AG20443 (cell line): Measurements from ENCODE around the gene RHBDF2.

Experiments
- DNase-seq: peaks from one replicate; pipeline ENCODE4 v3.0.0; 2012; ENCODE audit warnings: low spot score, mixed read lengths

RHBDF2 gene

DNA sequence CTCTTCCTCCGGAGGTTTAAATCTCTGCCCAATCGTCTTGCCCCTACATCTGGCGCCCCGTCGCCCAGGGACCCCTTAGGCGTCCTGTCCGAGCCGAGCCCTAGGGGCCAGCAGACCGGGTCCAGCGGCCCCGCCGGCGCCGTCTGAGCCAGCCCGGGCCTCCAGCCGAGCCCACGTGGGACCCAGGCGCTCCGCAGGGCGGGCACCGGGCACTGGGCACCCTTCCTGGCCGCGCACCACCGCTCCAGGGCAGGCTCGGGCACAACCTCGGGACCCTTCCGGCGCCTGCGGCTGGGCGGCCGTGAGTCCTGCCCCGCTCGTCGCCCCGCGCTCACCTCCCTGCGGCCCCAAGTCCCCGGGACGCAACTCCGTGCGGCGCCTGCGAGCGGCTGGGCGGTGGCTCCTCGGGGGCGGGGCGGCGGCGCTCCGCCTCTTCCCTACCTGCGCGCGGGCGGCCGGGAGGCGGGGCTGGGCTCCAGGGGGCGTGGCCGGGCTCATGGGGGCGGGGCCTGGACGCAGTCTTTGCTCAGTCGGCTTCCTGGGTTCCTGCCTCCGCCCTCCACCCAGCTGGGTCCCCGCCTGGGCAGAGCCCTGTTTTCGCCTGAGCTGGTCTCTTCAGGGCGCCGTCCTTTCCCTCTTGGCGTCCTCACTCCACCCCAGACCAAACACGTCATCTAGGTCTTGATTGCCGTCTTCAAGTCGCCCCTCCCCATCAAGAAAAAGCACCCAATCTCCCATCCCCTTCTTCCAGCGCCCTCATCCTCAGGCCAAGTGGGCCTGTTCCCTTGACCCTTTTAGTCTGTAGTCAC, at the start of gene RHBDF2:
TSS of gene RHBDF2 (minus strand) at position 406 of the 809 bp plus-strand sequence. CDS start 19,899 bp downstream, outside the sequence.
- peak; percentile 92 for DNase-seq

DNA sequence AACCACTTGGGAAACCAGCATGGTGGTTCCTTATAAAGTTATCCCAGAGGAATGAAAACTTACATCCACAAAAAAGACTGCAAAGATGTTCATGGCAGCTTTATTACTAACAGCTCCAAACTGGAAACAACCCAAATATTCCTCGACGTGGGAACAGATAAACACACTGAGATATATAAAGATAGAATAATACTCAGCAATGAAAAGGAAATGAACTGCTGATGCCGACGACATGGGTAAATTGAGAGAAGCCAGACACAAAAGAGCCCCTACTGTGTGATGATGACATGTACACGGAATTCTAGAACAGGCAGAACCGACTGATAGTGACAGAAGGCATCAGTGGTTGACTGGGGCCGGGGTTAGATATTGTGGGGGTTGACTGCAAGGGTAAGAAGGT, 48.3 kb upstream of the RHBDF2 start:
- DNase-seq: no peak

DNA sequence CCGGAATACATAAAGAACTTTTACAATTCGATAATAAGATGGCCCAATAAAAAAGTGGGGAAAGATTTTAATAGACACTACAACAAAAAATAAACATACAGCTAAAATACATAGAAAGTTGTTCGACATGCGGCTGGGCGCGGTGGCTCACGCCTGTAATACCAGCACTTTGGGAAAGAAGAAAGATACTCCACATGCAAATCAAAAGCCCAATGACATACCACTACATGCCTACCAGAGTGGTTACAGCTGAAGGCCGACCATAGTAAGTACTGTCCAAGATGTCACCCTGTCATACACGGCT, 47.9 kb upstream of the RHBDF2 start:
- no peak for DNase-seq

DNA sequence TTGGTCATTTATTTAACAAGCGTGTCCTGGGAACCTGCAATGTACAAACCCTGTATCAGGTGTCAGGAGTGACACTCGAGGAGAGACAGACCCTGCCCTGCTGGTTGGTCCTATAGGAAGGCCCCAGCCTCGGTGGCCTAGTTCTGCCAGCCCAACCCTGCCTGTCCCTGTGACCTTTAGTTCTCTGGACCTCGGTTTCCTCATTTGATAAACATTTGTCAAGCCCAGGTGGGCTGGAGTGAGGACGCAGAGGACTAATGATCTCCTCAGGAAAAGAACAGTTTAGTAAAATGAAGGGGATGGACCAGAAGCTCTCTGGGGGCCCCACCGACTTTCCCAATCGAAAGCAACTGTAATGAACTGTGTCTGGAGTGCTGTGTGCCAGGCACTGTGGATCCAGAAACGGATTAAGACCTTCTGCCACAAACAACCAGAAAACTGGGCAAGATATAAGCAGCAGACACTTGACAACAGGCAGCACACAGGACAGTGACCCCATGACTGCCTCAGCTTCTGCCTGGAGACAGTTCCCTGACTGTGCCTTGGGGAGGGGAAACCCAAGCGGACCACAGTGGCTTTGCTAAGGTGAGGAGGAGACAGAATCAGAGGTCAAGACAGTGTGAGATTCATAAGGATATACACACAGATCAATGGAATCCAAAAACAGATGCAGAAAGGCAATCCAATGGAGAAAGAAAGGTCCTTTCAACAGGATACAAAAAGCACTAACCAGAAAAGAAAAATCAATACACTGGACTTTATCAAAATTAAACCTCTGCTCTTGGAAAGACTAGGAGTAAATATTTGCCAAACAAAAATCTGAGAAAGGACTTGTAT, 47.4 kb upstream of the RHBDF2 start:
- no peak for DNase-seq

DNA sequence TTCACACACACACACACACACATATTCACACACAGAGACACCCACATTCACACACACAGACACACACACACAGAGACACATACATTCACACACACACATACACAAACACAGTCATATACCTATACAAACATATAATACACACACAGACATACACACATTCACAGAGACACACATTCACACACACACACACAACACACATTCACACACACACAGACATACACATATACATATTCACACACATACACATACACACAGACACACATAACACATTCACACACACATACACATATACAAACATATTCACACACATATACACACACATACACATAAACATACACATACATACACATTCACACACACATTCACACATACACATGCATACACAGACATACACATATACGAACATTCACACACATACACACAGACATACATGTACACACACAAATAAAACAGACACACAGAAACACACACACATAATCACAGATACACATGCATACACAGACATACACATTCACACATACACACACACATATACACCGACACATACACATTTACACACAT, 46.5 kb upstream of the RHBDF2 start:
- no peak for DNase-seq

DNA sequence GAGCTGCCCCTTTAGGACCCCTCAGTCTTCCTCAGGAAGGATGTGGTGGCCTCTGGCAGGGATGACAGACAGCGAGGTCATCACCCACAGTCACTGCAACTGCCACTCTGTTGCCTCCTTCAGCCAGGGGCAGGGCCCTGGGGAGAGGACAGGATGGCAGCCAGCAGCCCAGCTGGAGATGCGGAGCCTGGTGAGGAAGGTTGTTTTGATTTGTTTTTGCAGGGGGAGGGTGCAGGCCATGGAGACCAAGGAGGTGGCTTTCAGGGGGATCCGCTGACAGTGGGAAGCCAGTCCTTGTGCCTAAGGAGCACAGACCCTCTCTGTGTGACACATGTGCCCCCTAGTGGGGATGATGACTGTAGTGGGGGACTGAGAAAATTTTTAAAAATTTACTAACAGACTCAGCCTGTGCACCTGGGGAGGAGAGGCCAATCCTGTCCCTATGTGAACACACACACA, 46.0 kb upstream of the RHBDF2 start:
- DNase-seq: peak; percentile 65

DNA sequence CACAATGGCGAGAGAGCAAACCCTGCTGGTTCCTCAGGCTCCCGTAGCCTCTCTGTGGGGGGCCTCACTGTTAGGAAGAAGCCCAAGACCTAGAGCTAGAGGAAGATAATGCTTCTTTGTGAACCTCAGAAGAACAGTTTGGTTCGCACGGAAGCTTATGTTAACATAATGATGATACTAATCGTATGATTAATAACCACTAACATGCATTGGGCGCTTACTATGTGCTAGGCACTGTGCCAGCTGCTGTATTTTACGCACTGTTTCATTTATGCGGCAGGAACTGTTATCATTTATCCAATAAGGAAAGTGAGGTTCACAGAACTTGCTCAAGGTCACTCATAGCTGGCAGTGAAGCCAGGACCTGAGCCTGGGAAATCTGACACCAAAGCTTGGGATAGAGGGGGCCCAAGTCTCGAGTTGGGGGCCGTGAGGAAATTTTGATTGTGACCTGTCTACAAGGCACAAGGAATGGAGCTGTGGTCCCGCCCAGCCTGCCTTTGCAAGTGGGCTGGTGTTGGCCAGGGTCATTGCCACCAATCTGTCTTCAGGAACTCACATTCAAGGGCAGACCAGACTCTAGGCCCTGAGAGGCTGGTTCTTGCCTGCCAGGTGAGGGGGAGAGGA, 45.4 kb upstream of the RHBDF2 start:
- no peak for DNase-seq

DNA sequence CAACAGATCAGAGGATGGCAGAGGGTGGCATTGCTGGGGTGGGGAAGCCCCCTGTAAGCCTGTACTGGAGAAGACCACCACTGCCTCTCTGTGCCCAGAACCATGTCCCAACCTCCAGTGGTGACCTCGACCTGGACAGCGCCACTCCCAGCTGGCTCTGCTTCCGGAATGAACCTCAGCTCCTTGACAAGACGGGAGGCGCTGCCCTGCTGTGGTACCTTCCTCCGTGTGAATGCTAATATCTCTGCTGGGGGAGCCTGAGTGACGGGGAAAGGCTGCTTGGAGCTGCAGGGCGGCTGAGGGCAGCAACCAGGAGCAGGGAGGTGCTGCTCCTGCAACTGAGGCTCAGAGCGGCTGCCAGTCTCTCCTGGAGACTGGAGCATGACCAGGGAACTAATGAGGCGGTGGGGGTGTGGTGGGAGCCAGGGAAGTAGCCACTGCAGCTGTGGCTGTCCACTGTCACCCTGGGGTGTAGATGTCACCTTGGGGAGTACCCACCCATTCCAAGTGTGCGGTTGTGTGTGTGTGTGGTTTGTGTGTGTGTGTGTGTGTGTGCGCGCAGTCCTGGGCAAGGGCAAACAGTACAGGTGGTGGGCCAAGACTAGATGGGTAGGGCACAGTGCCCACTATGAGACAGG, 44.8 kb upstream of the RHBDF2 start:
- DNase-seq: no peak

DNA sequence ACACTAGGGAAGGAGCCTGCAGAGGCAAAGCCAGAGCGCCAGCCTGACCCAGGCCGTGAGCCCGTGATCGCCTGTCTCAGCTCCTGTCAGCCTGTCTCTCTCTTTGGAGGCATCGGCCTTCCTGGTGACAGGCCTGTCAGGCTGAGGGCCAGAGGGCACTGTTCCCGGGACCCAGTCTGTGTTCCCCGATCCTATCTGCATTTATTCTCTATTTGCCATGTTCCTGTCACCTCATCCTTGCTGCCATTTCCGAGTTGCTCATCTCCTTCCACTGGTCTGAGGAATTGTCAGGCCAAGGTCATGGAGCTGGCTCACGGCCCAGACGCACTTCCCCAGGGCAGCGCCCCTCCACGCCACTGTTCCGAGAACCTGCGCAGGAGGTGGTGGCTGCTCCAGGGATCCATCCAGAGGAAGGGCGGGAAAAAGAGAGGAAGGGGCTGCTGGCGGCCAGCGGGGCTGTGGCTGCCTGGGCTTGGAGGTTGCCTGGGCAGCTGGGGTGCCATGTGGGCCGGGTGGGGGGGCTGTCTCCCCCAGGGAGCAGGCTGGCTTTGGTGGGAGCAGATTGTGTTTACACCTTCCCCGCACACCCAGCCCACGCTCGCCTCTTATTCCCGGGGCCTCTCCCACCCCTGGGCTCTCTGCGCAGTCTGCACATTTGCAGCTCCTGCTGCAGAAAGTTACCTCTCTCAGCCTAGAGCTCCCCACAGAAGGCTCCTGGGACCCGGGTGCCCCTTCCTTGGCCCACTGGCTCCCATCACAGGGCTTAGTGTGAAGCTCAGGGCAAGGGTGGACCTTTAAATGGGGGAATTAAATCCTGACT, 43.5 kb upstream of the RHBDF2 start:
- no peak for DNase-seq

DNA sequence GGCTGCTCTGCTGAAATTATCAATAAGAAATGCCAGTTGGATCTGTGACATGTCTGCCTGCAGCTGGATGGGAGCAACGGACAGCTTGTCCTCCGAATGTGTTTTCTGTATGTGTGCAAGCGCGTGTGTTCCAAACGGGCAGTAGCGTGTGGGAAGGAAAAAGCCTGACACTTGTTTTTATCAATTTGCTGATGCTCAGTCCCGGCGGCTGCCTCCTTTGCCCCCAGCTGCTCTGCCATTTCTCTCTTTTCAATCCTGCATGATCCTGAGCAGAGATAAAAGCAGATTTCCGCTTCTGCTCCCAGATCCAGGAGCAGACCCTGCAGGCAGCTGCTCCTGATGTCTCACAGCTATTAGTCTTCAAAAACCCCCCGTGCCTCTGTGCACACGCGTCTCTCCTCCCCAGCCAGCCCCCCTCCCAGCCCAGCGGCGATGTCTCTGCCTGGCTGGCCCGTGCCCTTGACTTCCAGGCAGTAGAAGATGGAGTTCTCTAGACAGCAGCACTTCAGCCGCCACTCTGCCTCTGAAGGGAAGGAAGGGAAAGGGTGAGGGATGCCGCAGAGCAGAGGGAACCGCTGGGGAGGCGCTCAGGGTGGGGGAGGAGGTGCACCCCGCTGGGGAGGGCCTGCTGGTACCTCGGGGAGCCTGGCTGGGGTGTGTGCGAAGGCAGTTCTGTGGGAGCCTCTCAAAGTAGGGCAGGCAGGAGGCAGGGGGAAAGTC, 42.8 kb upstream of the RHBDF2 start:
- no peak for DNase-seq

DNA sequence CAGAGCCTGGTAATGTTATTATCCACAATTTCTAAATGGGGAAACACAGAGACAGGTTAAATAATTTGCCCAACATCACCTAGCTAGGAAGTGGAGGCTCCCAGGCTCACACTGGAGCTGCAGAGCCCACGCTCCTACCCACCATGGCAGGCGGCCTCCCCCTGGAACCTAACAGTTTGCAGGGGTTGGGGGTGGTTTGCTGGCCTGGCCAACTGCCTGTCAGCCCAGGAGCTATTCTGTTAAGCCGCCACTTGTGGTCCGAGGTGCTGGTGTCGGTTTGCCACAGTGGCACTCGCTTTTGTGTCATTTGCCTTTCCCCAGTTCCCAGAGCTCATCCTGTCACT, 42.2 kb upstream of the RHBDF2 start:
- no peak for DNase-seq

DNA sequence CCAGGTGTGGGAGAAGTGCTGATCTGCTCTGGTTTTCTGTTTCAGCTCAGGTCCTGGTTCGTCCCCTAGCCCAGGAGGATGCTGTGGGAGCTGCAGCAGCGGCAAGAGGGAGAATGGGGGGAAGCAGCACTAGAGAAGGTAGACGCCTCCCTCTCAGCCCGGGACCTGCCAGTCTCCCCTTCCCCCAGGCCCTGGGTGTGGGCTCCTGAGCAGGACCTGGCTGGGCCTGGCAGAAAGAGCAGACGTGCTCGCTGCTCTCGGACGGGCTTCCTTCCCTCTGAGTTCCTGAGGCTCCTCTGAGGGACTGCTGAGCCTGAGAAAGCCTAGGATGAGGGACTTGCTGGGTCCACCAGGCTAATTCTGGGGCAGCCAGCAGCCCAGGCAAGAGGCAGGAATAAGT, 41.8 kb upstream of the RHBDF2 start:
- no peak for DNase-seq

DNA sequence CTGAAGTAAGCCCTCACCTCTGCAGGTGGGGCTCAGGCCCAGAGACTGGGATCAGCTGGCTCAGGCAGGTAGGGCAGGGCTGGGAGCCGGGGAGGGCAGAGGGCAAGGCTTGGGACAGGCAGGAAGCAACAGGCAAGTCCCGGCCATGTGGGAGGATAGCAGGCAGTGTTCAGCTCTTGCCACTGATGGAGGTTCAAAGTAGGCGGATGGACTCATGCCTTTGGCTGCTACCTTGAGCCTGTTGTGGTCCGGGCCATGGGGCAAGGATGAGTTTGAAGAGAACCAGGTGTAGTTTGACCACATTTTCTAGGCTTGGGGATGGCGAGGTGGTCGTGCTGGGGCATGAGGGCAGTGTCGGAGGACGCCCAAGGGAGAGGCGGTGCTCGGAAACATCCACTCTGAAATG, 41.3 kb upstream of the RHBDF2 start:
- DNase-seq: no peak

DNA sequence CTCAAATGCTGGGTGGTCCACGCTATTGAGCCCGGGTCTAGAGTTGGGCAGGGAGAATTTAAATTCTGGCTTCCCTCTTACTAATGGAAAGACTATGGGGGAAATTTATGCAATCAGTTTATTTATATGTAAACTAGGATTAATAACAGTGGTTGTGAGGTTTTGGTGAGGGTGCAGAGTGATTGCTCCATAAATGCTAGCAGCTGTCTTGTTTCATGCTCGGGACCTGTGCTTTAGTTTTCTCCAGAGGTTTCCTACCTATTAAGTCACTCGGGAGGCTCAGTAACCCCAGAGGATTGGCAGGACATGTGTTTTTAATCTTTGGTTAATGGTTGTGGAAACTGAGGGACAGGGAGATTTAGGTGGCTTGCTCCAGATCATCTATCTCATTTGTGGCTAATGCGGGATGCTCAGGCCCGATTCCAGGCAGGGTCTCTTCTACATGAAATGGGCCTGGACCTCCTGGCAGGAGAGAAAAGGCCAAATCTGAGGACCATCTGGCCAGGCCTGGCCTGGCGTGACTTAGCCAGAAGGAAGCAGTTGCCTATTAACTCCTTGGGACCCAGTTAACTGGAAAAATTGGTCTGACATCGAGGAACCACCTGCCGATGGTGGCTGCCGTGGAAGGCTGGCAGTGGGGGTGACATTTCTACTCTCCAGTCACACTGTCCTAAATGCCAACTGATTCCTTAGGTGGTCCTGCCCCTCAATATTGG, 40.7 kb upstream of the RHBDF2 start:
- no peak for DNase-seq

DNA sequence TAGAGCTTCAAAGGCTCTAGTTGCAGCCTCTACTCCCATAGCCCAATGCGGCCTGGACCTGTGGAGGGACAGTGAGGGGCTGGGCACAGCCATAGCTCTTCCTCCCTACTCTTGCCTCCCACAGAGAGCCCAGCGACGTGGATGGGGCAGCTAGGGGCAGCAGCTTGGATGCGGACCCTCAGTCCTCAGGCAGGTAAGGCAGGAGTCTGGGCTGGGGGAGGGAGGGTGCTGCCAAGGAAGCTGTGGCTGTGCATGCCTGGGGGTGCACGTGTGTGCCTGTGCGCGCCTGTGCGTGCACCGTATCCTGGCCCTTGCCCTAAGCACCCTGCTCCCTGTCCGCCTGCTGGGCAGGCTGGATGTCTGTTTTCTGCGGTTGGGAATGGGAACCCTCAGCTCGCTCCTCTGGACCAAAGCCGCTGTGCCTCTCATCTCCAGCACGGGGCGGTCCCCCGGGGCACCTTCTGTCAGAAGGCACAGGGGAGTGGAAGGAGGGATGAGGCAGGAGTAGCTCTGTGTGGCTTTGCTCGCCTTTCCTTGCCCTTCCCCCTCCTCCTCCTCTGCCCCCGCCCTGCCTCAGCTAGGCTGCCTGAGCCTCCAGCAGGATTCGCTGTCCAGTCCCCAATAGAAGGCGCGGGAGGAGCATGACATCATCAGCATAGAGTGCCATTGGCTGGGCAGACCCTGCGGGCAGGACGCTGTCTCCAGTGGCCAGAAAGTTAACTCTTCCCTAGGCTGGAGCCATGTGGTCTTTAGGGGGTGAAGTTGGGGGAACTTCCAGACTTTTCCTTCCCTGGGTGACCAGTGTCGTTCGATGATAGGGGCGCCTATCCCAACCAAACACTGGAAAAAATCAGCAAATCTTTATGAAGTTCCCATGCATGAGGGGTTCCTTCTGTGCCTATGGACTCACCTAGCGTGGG, 39.4 kb upstream of the RHBDF2 start:
- peak; percentile 98 for DNase-seq

DNA sequence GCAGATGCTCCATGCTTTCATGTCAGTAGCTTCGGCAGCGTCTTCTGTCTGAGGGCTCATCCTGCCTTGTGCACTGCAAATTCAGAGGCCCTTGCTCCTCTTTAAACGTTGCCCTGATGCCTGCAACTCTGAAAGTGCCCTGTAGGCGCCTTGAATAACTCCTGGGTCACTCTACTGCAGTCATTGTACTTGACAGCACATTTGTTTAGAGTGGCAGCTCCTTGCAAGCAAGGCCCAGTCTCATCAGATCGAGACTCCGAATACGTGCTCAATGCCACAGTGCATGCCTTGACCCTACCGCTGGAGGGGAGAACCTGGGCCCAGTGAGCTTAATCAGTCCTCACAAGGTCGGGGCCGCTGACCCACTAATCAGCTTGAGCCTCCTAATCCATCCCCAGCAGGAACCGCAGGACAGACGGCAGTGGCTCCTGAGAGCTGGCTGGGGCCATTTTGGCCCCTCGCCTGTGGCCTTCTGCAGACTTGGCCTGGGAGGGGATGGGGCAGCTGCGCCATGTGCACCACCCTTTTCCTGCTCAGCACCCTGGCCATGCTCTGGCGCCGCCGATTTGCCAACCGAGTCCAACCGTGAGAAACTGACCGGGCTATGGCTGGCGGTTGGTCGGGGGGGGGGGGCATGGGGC, 38.5 kb upstream of the RHBDF2 start, which contains the start of gene PRCD:
TSS of gene PRCD (plus strand) at position 414 of the 641 bp plus-strand sequence. CDS start at position 512, 98 bp downstream.
- no peak for DNase-seq

DNA sequence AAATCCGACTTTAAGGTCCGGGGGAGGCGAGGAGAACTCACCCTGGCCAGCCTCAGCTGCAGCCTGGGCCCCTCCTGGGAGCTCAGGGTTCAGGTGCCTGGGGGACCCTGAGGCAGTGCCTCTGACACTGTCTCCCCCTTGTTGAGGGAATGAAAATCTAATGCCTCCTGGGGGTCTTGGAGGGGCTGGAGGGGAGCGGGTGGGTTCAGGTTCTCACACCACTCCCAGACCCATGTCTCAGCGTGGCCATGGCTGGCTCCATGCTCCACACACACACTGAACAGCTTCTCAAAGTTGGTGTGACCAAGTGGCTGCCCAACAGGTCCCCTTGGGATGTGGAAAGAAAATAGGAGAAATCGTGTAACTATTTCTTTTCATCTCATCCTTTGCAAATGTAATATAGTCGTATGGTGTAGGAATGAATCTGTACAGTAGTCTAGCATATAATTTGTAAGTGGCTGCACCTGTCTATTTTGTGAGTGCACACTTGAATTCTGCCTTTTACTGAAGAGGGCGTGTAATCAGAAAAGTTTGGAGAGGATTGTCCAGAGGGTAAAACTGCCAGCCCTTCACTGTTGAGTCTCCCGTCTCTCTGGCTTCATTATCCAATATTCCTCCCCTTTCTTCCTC, 37.8 kb upstream of the RHBDF2 start:
- DNase-seq: no peak
